Activated T-helper 9 cell treated with anti-CD3 and anti-CD28 coated beads, Interleukin-2, amount 50 U/mL, for 16 hours (primary cell): ENCODE results near the gene PEX10.

Experiments used
- DNase-seq: peaks from one replicate; pipeline ENCODE4 v3.0.0-alpha.2; 2020; ENCODE audit warnings: low read depth

Gene PEX10

GRCh38 chr1:2375246-2375922, 37.0 kb downstream of the PEX10 start:
- no peak for DNase-seq

- no peak for DNase-seq
Observed at GRCh38 chr1:2374252-2375155, 37.9 kb downstream of the PEX10 start.

GRCh38 chr1:2373551-2374251, 38.7 kb downstream of the PEX10 start:
- no peak for DNase-seq

DNA sequence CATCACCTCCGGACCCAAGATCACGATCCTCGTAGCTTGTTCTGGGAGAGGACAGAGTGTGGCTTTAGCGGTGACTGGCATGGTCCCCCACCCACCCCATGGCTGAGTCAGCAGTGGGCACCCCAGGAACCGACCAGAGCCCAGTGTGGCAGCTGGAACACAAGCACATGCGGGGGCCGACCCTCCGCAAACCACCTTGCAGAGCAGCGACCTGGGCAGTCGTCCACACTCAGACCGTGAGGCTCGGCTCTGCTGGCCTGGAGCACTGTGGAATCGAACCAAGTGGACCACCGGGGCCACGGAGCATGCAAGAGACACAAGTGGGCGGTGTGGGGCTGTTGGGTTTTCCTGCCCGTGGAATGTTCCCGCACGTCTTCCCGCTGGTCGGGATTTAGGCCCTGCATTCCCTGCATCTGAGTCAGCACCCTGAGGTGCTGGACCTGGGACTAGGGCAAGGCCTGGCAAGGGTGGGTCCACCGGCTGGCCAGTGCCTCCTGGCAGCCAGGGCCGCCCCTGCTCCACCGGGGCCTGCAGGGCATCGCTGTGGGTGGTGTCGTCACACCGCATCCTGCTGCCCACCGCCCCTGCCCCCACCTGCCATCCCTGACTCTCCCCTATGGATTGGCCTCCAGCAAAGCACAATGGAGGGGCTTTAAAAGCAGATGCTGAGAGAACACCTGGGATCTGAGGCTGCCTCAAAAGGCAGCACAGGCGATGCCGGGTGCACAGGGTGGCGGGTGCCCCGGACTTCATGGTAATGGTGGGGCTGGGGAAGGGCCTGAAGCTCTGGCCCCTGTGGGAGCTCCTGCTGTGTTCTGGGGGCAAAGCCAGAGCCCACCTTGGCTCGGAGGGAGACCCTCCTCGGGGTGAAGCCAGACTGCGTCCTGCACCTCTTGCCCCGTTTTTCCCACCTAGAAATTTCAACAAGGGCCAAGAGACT, 39.5 kb downstream of the PEX10 start:
- DNase-seq: no peak

- DNase-seq: no peak
Observed at GRCh38 chr1:2368053-2368744, 44.2 kb downstream of the PEX10 start.

- DNase-seq: no peak
Observed at GRCh38 chr1:2363847-2364513, 48.4 kb downstream of the PEX10 start.

- DNase-seq: no peak
Observed at GRCh38 chr1:2360588-2361364, 51.6 kb downstream of the PEX10 start.

DNA sequence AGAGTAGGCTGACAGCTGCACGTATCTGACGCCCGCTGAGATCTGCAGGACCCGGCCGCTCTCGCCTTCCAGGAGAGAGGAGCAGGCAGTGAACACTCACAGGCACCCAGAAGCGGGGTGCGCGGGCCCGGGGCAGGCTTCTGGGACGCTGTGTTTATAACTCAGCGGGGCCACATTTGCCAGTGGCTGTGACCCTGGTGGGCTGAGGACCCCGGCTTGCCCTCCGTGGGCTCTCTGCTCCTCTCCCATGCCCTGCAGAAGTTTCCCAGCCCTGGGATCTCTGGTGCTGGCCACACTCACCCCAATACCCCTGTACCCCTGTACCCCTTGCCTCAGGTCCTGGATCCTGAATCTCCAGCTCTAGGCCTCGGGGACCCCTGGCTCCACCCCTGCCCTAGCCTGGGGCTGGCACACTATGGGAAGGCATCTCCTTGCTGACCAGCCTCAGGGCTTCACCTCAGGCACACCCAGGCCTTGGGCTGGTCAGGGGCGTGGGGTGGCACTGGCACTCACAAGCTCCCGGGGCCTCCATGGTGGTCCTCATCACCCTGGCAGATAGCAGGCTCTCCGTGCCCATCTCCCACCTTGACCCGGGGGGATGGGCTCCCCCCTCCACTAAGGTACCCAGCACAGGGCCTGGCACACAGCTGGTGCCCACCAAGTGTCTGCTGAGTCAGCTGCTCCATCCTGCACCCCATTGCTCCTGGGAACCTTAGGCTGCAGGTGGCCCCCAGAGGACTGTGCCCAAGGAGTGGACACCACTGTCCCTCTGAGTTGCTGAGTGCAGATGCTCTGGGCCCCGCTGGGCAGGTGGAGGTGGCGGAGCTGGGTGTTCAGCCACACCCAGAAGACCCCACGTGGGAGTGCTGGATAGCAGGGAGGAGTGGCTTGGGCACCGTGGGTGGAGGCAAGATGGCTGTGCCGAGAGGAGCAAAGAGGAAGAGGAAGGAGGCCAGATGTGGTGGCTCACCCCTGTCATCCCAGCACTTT, 53.4 kb downstream of the PEX10 start:
- DNase-seq: no peak

- DNase-seq: no peak
Observed at GRCh38 chr1:2358072-2358471, 54.3 kb downstream of the PEX10 start.

DNA sequence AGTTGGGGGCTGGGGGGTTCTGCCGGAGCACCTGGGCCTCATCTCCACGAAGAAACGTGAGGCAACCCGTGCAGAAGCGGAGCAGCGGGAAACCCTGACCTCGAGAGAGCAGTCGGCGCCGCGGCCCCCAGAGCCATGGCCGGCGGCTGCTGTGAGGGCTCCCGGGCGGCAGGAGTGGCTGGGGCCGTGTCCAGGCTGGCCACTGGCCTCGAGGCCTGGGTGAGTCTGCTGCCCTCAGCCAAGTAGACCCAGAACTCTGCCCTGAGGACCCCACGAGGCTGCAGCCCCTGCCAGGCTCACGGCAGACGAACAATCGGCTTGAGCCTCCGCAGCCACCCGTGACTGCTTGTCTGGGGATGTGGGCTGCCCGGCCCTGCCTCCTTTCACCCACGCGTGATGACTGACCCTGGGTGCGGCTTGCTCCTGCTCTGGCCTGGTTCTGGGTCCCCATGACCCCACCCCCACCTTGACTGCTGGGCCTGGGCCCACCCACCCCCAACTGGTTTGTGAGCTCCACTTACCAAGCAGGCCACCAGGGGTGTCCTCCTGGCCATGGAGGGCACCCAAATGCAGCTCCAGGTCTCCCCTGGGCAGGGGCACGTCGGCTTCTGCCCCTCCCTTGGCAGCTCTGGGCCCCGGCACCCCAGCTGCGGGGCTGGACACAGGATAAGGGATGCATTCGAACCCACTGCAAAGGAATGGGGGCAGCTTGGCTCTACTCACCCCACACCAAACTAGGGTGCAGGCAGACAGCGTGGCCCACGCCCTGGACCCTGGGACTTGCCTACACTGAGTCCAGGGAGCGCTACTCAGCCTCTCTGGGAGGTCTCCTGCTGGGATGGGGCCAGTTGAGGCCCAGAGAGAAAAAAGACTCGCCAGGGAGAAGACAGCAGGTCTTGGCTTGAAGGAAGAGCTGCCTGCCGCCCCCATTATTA, 55.2 kb downstream of the PEX10 start:
- no peak for DNase-seq

- no peak for DNase-seq
Observed at GRCh38 chr1:2356401-2356800, 56.0 kb downstream of the PEX10 start.

GRCh38 chr1:2355373-2356261, 56.7 kb downstream of the PEX10 start:
- no peak for DNase-seq

- no peak for DNase-seq
Observed at GRCh38 chr1:2354511-2355372, 57.6 kb downstream of the PEX10 start.
